ENCODE results near the gene PAX2.

The PAX2 gene

GRCh38 chr10:100707261-100707848, 38.0 kb upstream of the PAX2 start:
- TF ChIP-seq CTCF (IDR thresholded peaks at IDR 0.05; ENCODE audit: insufficient read depth, low read length, missing control alignments) = no peak
- ChIA-PET POLR2A (no interaction called here), CTCF (no interaction called here)
- no peak for DNase-seq (ENCODE audit: low read depth, low spot score)
- no peak overlapping the region for H3K4me3 ChIP-seq (ENCODE audit: low read depth, low read length)

GRCh38 chr10:100709146-100710082, 36.0 kb upstream of the PAX2 start:
- TF ChIP-seq CTCF (IDR thresholded peaks at IDR 0.05; ENCODE audit: insufficient read depth, low read length, missing control alignments) = no peak
- DNase-seq (ENCODE audit: low read depth, low spot score) = no peak
- ChIA-PET POLR2A (no interaction called here), CTCF (no interaction called here)
- H3K4me3 ChIP-seq (ENCODE audit: low read depth, low read length) = no peak overlapping the region

- no peak for DNase-seq (ENCODE audit: low read depth, low spot score)
- no peak for TF ChIP-seq CTCF (IDR thresholded peaks at IDR 0.05; ENCODE audit: insufficient read depth, low read length, missing control alignments)
- no peak overlapping the region for H3K4me3 ChIP-seq (ENCODE audit: low read depth, low read length)
- ChIA-PET POLR2A (no interaction called here), CTCF (interaction anchor here (1.7 kb wide), 1 partner anchor 34 kb away, joined by 5 read pairs; no protein-coding TSS in a partner anchor)
Measured at GRCh38 chr10:100710151-100710871, 35.1 kb upstream of the PAX2 start.

GRCh38 chr10:100713049-100713858, 32.1 kb upstream of the PAX2 start:
- H3K4me3 ChIP-seq (ENCODE audit: low read depth, low read length) = no peak overlapping the region
- ChIA-PET CTCF (no interaction called here), POLR2A (no interaction called here)
- TF ChIP-seq CTCF (IDR thresholded peaks at IDR 0.05; ENCODE audit: insufficient read depth, low read length, missing control alignments) = no peak
- no peak for DNase-seq (ENCODE audit: low read depth, low spot score)

- POLR2A ChIA-PET = no interaction called here
- DNase-seq (ENCODE audit: low read depth, low spot score) = no peak
- CTCF ChIA-PET = no interaction called here
- TF ChIP-seq CTCF (IDR thresholded peaks at IDR 0.05; ENCODE audit: insufficient read depth, low read length, missing control alignments) = no peak
- no peak overlapping the region for H3K4me3 ChIP-seq (ENCODE audit: low read depth, low read length)
Measured at GRCh38 chr10:100713859-100714565, 31.4 kb upstream of the PAX2 start.

All from AG04449 (cell line).